ENCODE data around the gene AZIN2. TPM values are rescaled to one million over a fixed set of nuclear protein-coding genes. Genes with fewer than 3 reads are reported as not detected.

AZIN2 gene
- total and polyA plus RNA-seq, 12 donors: 2.3 to 18.9 (median 10.7) TPM

DNA sequence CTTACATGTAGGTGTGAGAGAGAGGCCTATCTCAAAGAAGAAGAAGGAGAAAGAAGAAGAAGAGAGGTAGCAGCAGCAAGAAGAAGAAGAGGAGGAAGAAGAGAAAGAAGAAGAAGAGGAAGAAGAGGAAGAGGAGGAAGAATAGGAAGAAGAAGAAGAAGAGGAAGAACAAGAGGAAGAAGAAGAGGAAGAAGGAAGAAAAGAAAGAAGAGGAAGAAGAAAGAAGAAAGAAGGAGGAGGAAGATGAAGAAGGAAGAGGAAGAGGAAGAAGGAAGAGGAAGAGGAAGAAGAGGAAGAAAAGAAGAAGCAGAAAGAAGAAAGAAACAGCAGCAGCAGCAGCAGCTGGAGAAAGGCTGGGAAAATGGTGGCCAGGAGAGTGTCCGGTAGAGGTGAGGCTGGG, 10.3 kb upstream of the AZIN2 start:
- intact Hi-C loops (cut with DNase I): no loop called here
- TF ChIP-seq, protein P1, sequence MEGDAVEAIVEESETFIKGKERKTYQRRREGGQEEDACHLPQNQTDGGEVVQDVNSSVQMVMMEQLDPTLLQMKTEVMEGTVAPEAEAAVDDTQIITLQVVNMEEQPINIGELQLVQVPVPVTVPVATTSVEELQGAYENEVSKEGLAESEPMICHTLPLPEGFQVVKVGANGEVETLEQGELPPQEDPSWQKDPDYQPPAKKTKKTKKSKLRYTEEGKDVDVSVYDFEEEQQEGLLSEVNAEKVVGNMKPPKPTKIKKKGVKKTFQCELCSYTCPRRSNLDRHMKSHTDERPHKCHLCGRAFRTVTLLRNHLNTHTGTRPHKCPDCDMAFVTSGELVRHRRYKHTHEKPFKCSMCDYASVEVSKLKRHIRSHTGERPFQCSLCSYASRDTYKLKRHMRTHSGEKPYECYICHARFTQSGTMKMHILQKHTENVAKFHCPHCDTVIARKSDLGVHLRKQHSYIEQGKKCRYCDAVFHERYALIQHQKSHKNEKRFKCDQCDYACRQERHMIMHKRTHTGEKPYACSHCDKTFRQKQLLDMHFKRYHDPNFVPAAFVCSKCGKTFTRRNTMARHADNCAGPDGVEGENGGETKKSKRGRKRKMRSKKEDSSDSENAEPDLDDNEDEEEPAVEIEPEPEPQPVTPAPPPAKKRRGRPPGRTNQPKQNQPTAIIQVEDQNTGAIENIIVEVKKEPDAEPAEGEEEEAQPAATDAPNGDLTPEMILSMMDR (IDR thresholded peaks at IDR 0.05): no peak
- no peak for TF ChIP-seq POLR2A (IDR thresholded peaks at IDR 0.05)
- H3K27ac ChIP-seq: no peak overlapping the region
- H3K27me3 ChIP-seq: no peaks in the 10 kb centered on the region
- DNase-seq: no peak
- H3K9me3 ChIP-seq (replicated peaks in 1 of 3): no peaks in the 10 kb centered on the region
- no peaks in the 10 kb centered on the region for H3K4me1 ChIP-seq (replicated peaks in 1 of 2)
- 85 to 100% (median 94%) methylated on average over 1 of the region's 1 CpG for WGBS, 4 donors
- no peak overlapping the region for H3K4me3 ChIP-seq
- no peaks in the 10 kb centered on the region for H3K36me3 ChIP-seq (replicated peaks in 1 of 2)

DNA sequence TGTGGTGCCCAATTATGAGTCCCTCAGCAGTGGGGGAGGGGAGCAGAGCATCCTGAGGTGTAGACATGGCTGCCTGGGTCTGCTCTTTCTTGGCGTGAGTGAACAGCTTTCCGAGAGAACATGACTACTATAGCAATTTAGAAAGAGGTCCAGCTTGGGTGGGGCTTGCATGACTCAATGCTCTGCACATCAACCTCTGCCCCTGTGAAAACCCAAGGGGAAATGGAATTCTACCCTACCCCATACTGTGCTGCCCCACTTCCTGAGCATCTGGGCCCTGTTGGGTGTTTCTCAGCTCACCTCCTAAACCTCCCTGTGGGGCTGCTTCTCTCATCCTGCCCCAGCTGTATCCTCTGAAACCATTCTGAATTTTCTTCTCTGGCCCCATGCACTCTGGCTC, 8.2 kb upstream of the AZIN2 start:
- no peak overlapping the region for H3K27ac ChIP-seq
- H3K4me3 ChIP-seq: no peak overlapping the region
- intact Hi-C loops (cut with DNase I): no loop called here
- no peak for DNase-seq
- H3K4me1 ChIP-seq (replicated peaks in 1 of 2): no peaks in the 10 kb centered on the region
- H3K9me3 ChIP-seq (replicated peaks in 1 of 3): no peaks in the 10 kb centered on the region
- 64 to 80% (median 76%) methylated on average over 2 of the region's 2 CpGs for WGBS, 4 donors
- no peaks in the 10 kb centered on the region for H3K36me3 ChIP-seq (replicated peaks in 1 of 2)
- H3K27me3 ChIP-seq: no peaks in the 10 kb centered on the region
- TF ChIP-seq, protein P1 (IDR thresholded peaks at IDR 0.05): no peak
- no peak for TF ChIP-seq POLR2A (IDR thresholded peaks at IDR 0.05)

- 72 to 83% (median 81%) methylated on average over 4 of the region's 4 CpGs for WGBS, 4 donors
- no peak overlapping the region for H3K4me3 ChIP-seq
- no peaks in the 10 kb centered on the region for H3K27me3 ChIP-seq
- no peak overlapping the region for H3K27ac ChIP-seq
- no peaks in the 10 kb centered on the region for H3K36me3 ChIP-seq (replicated peaks in 1 of 2)
- no peaks in the 10 kb centered on the region for H3K9me3 ChIP-seq (replicated peaks in 1 of 3)
- DNase-seq: no peak
- no peaks in the 10 kb centered on the region for H3K4me1 ChIP-seq (replicated peaks in 1 of 2)
- intact Hi-C loops (cut with DNase I): no loop called here
- TF ChIP-seq POLR2A (IDR thresholded peaks at IDR 0.05): no peak
- TF ChIP-seq, protein P1 (IDR thresholded peaks at IDR 0.05): no peak
These were observed 6.6 kb upstream of the AZIN2 start for GRCh38 chr1:33074193-33074945.

GRCh38 chr1:33078030-33078591, 2.8 kb upstream of the AZIN2 start:
- intact Hi-C loops (cut with DNase I): no loop called here
- H3K27me3 ChIP-seq: no peaks in the 10 kb centered on the region
- no peak overlapping the region for H3K4me3 ChIP-seq
- TF ChIP-seq, protein P1 (IDR thresholded peaks at IDR 0.05): no peak
- TF ChIP-seq POLR2A (IDR thresholded peaks at IDR 0.05): no peak
- peaks cover 6 to 16% of the 10 kb centered on the region in 2 donors for H3K4me1 ChIP-seq (replicated peaks in 1 of 2)
- H3K27ac ChIP-seq: no peak overlapping the region
- 35 to 77% (median 65%) methylated on average over 1 of the region's 1 CpG for WGBS, 4 donors
- no peaks in the 10 kb centered on the region for H3K36me3 ChIP-seq (replicated peaks in 1 of 2)
- DNase-seq: no peak
- H3K9me3 ChIP-seq (replicated peaks in 1 of 3): no peaks in the 10 kb centered on the region

Measured in adrenal gland (tissue), 12 donors.